ENCODE results near the gene UGDH. TPM values are rescaled to one million over a fixed set of nuclear protein-coding genes. Genes with fewer than 3 reads are reported as not detected.

Gene UGDH
- total and polyA plus RNA-seq, 9 of the 15 experiments (the other 6 are each of a cell fraction or from before 2014, with no cell fraction given) = 5.5 to 21.7 (median 16.2) TPM

DNA sequence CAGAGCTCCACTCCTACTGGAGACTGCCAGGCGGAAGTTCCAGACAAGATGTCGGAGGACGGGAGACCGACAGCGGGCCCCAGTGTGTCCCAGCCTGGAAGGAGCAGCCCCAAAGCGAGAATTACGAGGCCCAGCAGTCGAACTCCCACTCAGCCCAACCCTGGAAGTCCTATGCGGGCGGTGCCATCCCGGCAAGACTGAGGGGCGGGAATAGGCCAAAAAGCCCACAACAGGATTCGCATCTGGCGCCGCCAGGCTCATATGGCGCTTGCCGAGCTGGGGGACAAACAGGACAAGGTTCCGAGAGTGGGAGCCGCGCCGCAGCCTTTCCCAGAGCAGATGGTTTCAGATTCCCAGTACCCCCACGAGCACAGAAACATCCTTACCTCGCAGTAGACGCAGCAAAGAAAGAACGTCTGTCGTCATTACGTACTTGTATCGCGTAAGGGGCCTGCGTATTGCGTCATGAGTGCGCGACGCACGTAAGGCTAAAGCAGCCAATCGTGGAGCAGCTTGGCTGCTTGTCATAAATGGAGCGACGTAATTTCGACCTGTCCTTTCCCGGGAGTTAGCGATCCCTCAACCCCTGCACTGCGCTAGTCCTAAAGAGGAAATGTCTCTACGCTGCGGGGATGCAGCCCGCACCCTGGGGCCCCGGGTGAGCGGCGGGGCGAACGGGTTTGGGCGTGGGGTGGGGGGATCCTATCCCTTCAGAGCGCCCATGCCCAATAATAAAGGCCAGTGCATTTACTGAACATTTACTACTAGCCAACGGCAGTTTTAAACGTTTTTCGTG, 68.5 kb downstream of the UGDH start, which contains the start of the genes LIAS and RPL9 (continued):
- no peak for TF ChIP-seq KAT2B (IDR thresholded peaks at IDR 0.05; ENCODE audit: low read depth, low read length)
- peak; percentile 66; the same call in 1 of the 2 replicates for TF ChIP-seq ZNF766 (CRISPR knock-in tag; conservative IDR thresholded peaks at IDR 0.05)
- TF ChIP-seq, protein P1, sequence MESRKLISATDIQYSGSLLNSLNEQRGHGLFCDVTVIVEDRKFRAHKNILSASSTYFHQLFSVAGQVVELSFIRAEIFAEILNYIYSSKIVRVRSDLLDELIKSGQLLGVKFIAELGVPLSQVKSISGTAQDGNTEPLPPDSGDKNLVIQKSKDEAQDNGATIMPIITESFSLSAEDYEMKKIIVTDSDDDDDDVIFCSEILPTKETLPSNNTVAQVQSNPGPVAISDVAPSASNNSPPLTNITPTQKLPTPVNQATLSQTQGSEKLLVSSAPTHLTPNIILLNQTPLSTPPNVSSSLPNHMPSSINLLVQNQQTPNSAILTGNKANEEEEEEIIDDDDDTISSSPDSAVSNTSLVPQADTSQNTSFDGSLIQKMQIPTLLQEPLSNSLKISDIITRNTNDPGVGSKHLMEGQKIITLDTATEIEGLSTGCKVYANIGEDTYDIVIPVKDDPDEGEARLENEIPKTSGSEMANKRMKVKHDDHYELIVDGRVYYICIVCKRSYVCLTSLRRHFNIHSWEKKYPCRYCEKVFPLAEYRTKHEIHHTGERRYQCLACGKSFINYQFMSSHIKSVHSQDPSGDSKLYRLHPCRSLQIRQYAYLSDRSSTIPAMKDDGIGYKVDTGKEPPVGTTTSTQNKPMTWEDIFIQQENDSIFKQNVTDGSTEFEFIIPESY (CRISPR knock-in tag; IDR thresholded peaks at IDR 0.05) = peak; percentile 61
- peak; percentile 99 for TF ChIP-seq ATF1 (CRISPR knock-in tag; IDR thresholded peaks at IDR 0.05)
- TF ChIP-seq ATF1 (tag; IDR thresholded peaks at IDR 0.05) = peak; percentile 100
- TF ChIP-seq, protein P2, sequence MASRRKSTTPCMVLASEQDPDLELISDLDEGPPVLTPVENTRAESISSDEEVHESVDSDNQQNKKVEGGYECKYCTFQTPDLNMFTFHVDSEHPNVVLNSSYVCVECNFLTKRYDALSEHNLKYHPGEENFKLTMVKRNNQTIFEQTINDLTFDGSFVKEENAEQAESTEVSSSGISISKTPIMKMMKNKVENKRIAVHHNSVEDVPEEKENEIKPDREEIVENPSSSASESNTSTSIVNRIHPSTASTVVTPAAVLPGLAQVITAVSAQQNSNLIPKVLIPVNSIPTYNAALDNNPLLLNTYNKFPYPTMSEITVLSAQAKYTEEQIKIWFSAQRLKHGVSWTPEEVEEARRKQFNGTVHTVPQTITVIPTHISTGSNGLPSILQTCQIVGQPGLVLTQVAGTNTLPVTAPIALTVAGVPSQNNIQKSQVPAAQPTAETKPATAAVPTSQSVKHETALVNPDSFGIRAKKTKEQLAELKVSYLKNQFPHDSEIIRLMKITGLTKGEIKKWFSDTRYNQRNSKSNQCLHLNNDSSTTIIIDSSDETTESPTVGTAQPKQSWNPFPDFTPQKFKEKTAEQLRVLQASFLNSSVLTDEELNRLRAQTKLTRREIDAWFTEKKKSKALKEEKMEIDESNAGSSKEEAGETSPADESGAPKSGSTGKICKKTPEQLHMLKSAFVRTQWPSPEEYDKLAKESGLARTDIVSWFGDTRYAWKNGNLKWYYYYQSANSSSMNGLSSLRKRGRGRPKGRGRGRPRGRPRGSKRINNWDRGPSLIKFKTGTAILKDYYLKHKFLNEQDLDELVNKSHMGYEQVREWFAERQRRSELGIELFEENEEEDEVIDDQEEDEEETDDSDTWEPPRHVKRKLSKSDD (conservative IDR thresholded peaks at IDR 0.05; ENCODE audit: low read length) = no peak
- TF ChIP-seq TEAD4 (IDR thresholded peaks at IDR 0.05; ENCODE audit: low read length) = no peak
- TF ChIP-seq TEAD4 (CRISPR knock-in tag; IDR thresholded peaks at IDR 0.05; ENCODE audit: borderline replicate concordance) = no peak; the same call in 1 of the 2 replicates
- TF ChIP-seq NFE2 (IDR thresholded peaks at IDR 0.05; ENCODE audit: low read depth) = no peak
- TF ChIP-seq ASH1L (IDR thresholded peaks at IDR 0.05; ENCODE audit: borderline replicate concordance, low read depth, partially characterized antibody) = no peak
- peak in 1 of 2 experiments; percentile 97; a peak in 2 of 4 replicates for TF ChIP-seq CSDE1 (IDR thresholded peaks at IDR 0.05)
- TF ChIP-seq CBX1 (IDR thresholded peaks at IDR 0.05; ENCODE audit: low read depth) = no peak
- TF ChIP-seq, protein P3, sequence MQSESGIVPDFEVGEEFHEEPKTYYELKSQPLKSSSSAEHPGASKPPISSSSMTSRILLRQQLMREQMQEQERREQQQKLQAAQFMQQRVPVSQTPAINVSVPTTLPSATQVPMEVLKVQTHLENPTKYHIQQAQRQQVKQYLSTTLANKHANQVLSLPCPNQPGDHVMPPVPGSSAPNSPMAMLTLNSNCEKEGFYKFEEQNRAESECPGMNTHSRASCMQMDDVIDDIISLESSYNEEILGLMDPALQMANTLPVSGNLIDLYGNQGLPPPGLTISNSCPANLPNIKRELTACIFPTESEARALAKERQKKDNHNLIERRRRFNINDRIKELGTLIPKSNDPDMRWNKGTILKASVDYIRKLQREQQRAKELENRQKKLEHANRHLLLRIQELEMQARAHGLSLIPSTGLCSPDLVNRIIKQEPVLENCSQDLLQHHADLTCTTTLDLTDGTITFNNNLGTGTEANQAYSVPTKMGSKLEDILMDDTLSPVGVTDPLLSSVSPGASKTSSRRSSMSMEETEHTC (IDR thresholded peaks at IDR 0.05) = no peak
- peak; percentile 94 for TF ChIP-seq ESRRA (IDR thresholded peaks at IDR 0.05; ENCODE audit: borderline replicate concordance, low read depth)
- no peak for TF ChIP-seq ZNF57 (CRISPR knock-in tag; IDR thresholded peaks at IDR 0.05)
- no peak for TF ChIP-seq TAF15 (IDR thresholded peaks at IDR 0.05; ENCODE audit: low read depth, low read length)
